Liver (tissue), 9 donors: ENCODE data around the gene PGLYRP2. TPM values are rescaled to one million over a fixed set of nuclear protein-coding genes. Genes with fewer than 3 reads are reported as not detected.
A peak's percentile ranks its signal among the peaks of the same experiment; 100 is the strongest.

Source experiments
- DNase-seq: peaks from one replicate; pipeline ENCODE4 v3.0.0-alpha.2; 2017; ENCODE audit warnings: low spot score
- H3K27ac ChIP-seq, 2 donors: one replicate each; pipeline ENCODE4 v1.7.0; 2013; ENCODE audit warnings: inconsistent platforms in 2 of 2, low read length in 2 of 2, control low read depth in 1 of 2, low read depth in 1 of 2, mild to moderate bottlenecking in 1 of 2
- H3K27me3 ChIP-seq, 4 donors: one replicate each; pipeline versions ENCODE4 v1.6.1 to v1.7.0; 2013; ENCODE audit warnings: low read length in 3 of 4, inconsistent platforms in 1 of 4, mild to moderate bottlenecking in 1 of 4, moderate library complexity in 1 of 4; ENCODE audit not compliant: control insufficient read depth in 4 of 4, insufficient read depth in 4 of 4
- H3K36me3 ChIP-seq, 4 donors: one replicate each; pipeline versions ENCODE4 v1.6.1 to v1.7.0; 2013; ENCODE audit warnings: low read length in 3 of 4, mild to moderate bottlenecking in 3 of 4, low read depth in 1 of 4, moderate library complexity in 1 of 4; ENCODE audit not compliant: control insufficient read depth in 4 of 4, insufficient read depth in 3 of 4
- H3K4me1 ChIP-seq, 4 donors: one replicate each; pipeline versions ENCODE4 v1.6.1 to v1.7.0; 2013; ENCODE audit warnings: low read length in 3 of 4, mild to moderate bottlenecking in 3 of 4, moderate library complexity in 1 of 4; ENCODE audit not compliant: control insufficient read depth in 4 of 4, insufficient read depth in 4 of 4
- H3K4me3 ChIP-seq, 3 donors: one replicate each; pipeline versions ENCODE4 v1.6.1 to v1.7.0; 2013; ENCODE audit warnings: low read length in 3 of 3, control low read depth in 1 of 3, low read depth in 1 of 3, mild to moderate bottlenecking in 1 of 3
- H3K9ac ChIP-seq, 2 donors: one replicate each; pipeline ENCODE4 v1.7.0; 2013; ENCODE audit warnings: low read length in 2 of 2, mild to moderate bottlenecking in 2 of 2, moderate library complexity in 2 of 2, control low read depth in 1 of 2, low read depth in 1 of 2
- H3K9me3 ChIP-seq, 4 donors: one replicate each; pipeline versions ENCODE4 v1.6.1 to v1.7.0; 2013; ENCODE audit warnings: low read length in 3 of 4; ENCODE audit not compliant: control insufficient read depth in 4 of 4
- CTCF ChIP-seq: fragments of 150-350 bp; IDR thresholded peaks from 2 replicates; pipeline ENCODE4 v1.5.1; 2017; ENCODE audit warnings: improper control_type of control experiment, low read depth, low read length; ENCODE audit not compliant: missing input control
- EGR1 ChIP-seq, 2 donors: IDR thresholded peaks; 2 replicates each; pipeline ENCODE4 v1.6.1; 2016 to 2018; ENCODE audit warnings: antibody characterized with exemption in 2 of 2, low read depth in 2 of 2
- FOXA1 ChIP-seq: IDR thresholded peaks from 2 replicates; pipeline ENCODE4 v1.6.1; 2016; ENCODE audit warnings: antibody characterized with exemption
- FOXA2 ChIP-seq: IDR thresholded peaks from 2 replicates; pipeline ENCODE4 v1.6.1; 2016; ENCODE audit warnings: antibody characterized with exemption
- GABPA ChIP-seq, 2 donors: IDR thresholded peaks in 1 of 2; conservative IDR thresholded peaks in 1 of 2; 2 replicates each; pipeline ENCODE4 v1.6.1; 2016; ENCODE audit warnings: antibody characterized with exemption in 2 of 2, mild to moderate bottlenecking in 1 of 2, moderate library complexity in 1 of 2
- HNF4A ChIP-seq, 2 donors: conservative IDR thresholded peaks; 2 replicates each; pipeline ENCODE4 v1.6.1; 2016; ENCODE audit warnings: antibody characterized with exemption in 2 of 2, mild to moderate bottlenecking in 2 of 2
- JUND ChIP-seq, 2 donors: IDR thresholded peaks; 2 replicates each; pipeline ENCODE4 v1.6.1; 2016; ENCODE audit warnings: antibody characterized with exemption in 2 of 2
- NR2F2 ChIP-seq: IDR thresholded peaks from 2 replicates; pipeline ENCODE4 v1.6.1; 2016; ENCODE audit warnings: antibody characterized with exemption
- RAD21 ChIP-seq, 2 donors: IDR thresholded peaks; 2 replicates each; pipeline ENCODE4 v1.6.1; 2016; ENCODE audit warnings: antibody characterized with exemption in 2 of 2, mild to moderate bottlenecking in 2 of 2
- RXRA ChIP-seq, 2 donors: IDR thresholded peaks; 2 replicates each; pipeline ENCODE4 v1.6.1; 2017 to 2018; ENCODE audit warnings: antibody characterized with exemption in 2 of 2, mild to moderate bottlenecking in 1 of 2
- SP1 ChIP-seq: IDR thresholded peaks from 2 replicates; pipeline ENCODE4 v1.6.1; 2018; ENCODE audit warnings: antibody characterized with exemption, mild to moderate bottlenecking
- TAF1 ChIP-seq: conservative IDR thresholded peaks from 2 replicates; pipeline ENCODE4 v1.6.1; 2016; ENCODE audit warnings: antibody characterized with exemption, mild to moderate bottlenecking
- WGBS: extraction: QIAGEN DNeasy Blood & Tissue Kit; methylation state at CpG from one replicate; pipeline ENCODE4 v1.1.7; 2013; 5-methylcytosine and 5-hydroxymethylcytosine counted together
- polyA plus RNA-seq, 2 donors: library from polyadenylated mRNA; stranded (reverse) in 1 of 2; unstranded in 1 of 2; fragments of 200-250 nt in 1 of 2; fragments of >200 nt in 1 of 2; fragmentation: Nextera tagmentation in 1 of 2; extraction: Ambion mirVana in 1 of 2; gene quantifications; one replicate each; pipeline versions ENCODE4 v1.2.1 to v1.2.3, GENCODE V29; 2013 to 2015
- total RNA-seq, 2 donors: library from RNA; depleted of rRNA; stranded (reverse); fragments of >200 nt; gene quantifications; one replicate each; pipeline ENCODE4 v1.2.3, GENCODE V29; 2014
- TF ChIP-seq, protein P1 (sequence below): IDR thresholded peaks from 2 replicates; pipeline ENCODE4 v1.6.1; 2016; ENCODE audit warnings: antibody characterized with exemption, mild to moderate bottlenecking
- TF ChIP-seq, protein P2 (sequence below): IDR thresholded peaks from 2 replicates; pipeline ENCODE4 v1.6.1; 2016; ENCODE audit warnings: antibody characterized with exemption
- TF ChIP-seq, protein P3 (sequence below): IDR thresholded peaks from 2 replicates; pipeline ENCODE4 v1.6.1; 2016; ENCODE audit warnings: antibody characterized with exemption
- donor health status: healthy.
- donor health status: healthy.
- donor health status: healthy.
- donor health status: healthy.
- donor health status: healthy.

The PGLYRP2 gene
- total and polyA plus RNA-seq, 4 donors, result 9.9 to 134 (median 92.4) TPM

- Histone ChIP-seq H3K4me3 (peak overlapping the region in 2 of 3 donors; percentile 25 to 30), H3K27ac (peak overlapping the region; percentile 51 to 55), H3K36me3 (peaks cover 0 to 6% (median 0%) of the 10 kb centered on the region in 4 donors), H3K9ac (no peak overlapping the region), H3K9me3 (no peaks in the 10 kb centered on the region), H3K27me3 (no peaks in the 10 kb centered on the region), H3K4me1 (peaks cover 5 to 14% (median 11%) of the 10 kb centered on the region in 4 donors)
- TF ChIP-seq, protein P1, sequence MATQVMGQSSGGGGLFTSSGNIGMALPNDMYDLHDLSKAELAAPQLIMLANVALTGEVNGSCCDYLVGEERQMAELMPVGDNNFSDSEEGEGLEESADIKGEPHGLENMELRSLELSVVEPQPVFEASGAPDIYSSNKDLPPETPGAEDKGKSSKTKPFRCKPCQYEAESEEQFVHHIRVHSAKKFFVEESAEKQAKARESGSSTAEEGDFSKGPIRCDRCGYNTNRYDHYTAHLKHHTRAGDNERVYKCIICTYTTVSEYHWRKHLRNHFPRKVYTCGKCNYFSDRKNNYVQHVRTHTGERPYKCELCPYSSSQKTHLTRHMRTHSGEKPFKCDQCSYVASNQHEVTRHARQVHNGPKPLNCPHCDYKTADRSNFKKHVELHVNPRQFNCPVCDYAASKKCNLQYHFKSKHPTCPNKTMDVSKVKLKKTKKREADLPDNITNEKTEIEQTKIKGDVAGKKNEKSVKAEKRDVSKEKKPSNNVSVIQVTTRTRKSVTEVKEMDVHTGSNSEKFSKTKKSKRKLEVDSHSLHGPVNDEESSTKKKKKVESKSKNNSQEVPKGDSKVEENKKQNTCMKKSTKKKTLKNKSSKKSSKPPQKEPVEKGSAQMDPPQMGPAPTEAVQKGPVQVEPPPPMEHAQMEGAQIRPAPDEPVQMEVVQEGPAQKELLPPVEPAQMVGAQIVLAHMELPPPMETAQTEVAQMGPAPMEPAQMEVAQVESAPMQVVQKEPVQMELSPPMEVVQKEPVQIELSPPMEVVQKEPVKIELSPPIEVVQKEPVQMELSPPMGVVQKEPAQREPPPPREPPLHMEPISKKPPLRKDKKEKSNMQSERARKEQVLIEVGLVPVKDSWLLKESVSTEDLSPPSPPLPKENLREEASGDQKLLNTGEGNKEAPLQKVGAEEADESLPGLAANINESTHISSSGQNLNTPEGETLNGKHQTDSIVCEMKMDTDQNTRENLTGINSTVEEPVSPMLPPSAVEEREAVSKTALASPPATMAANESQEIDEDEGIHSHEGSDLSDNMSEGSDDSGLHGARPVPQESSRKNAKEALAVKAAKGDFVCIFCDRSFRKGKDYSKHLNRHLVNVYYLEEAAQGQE, result no peak
- TF ChIP-seq TAF1 (no peak), RXRA (IDR thresholded peaks at IDR 0.05) (no peak), GABPA (IDR thresholded peaks at IDR 0.05 in 1 of 2, conservative IDR thresholded peaks at IDR 0.05 in 1 of 2) (peak; percentile 36 to 41), FOXA1 (no peak), EGR1 (IDR thresholded peaks at IDR 0.05; ENCODE audit: low read depth in 2 of 2) (no peak)
- TF ChIP-seq, protein P2, sequence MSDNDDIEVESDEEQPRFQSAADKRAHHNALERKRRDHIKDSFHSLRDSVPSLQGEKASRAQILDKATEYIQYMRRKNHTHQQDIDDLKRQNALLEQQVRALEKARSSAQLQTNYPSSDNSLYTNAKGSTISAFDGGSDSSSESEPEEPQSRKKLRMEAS, result no peak
- DNase-seq, result no peak
- WGBS, result 60% methylated on average over 25 of the region's 25 CpGs
Observed at GRCh38 chr19:15463861-15464371, 15.4 kb downstream of the PGLYRP2 start.

DNA sequence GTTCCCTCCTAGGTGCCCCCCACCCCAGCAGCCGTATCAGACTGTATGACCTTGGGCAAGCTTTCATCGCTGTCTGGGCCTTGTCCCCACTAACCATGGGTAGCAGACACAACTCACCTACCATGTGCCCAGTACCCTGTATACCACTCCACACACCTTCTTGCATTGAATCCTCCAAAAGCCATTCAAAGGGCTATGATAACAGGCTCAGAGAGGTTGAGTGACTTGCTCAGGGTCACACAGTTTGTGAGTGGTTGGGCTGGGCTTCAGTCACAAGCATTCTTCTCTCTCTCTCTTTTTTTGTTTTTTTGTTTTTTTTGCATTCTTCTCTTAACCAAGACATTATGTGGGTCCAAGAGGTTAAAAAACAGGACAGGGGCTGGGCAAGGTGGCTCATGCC, 17.6 kb downstream of the PGLYRP2 start:
- 97% methylated on average over 2 of the region's 2 CpGs for WGBS
- no peaks in the 10 kb centered on the region for H3K36me3 ChIP-seq
- DNase-seq, result no peak
- H3K9ac ChIP-seq, result no peak overlapping the region
- H3K4me1 ChIP-seq, result peaks cover 7 to 21% (median 8%) of the 10 kb centered on the region in 4 donors
- no peaks in the 10 kb centered on the region for H3K27me3 ChIP-seq
- H3K4me3 ChIP-seq, result no peak overlapping the region
- TF ChIP-seq, protein P1, result no peak
- TF ChIP-seq, protein P3, sequence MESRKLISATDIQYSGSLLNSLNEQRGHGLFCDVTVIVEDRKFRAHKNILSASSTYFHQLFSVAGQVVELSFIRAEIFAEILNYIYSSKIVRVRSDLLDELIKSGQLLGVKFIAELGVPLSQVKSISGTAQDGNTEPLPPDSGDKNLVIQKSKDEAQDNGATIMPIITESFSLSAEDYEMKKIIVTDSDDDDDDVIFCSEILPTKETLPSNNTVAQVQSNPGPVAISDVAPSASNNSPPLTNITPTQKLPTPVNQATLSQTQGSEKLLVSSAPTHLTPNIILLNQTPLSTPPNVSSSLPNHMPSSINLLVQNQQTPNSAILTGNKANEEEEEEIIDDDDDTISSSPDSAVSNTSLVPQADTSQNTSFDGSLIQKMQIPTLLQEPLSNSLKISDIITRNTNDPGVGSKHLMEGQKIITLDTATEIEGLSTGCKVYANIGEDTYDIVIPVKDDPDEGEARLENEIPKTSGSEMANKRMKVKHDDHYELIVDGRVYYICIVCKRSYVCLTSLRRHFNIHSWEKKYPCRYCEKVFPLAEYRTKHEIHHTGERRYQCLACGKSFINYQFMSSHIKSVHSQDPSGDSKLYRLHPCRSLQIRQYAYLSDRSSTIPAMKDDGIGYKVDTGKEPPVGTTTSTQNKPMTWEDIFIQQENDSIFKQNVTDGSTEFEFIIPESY, result no peak
- TF ChIP-seq HNF4A (conservative IDR thresholded peaks at IDR 0.05) (no peak), RAD21 (IDR thresholded peaks at IDR 0.05) (no peak), TAF1 (no peak), SP1 (no peak), FOXA1 (no peak), NR2F2 (no peak), CTCF (no peak), FOXA2 (no peak), JUND (IDR thresholded peaks at IDR 0.05) (no peak), RXRA (IDR thresholded peaks at IDR 0.05) (no peak), EGR1 (IDR thresholded peaks at IDR 0.05; ENCODE audit: low read depth in 2 of 2) (no peak)
- TF ChIP-seq, protein P2, result no peak
- H3K9me3 ChIP-seq, result no peaks in the 10 kb centered on the region
- no peak overlapping the region for H3K27ac ChIP-seq
